ENCODE measurements around the gene FLII. TPM values are rescaled to one million over a fixed set of nuclear protein-coding genes. Genes with fewer than 3 reads are reported as not detected.

FLII gene
- total RNA-seq, 1 experiment from 2014 or later: 169 TPM

DNA sequence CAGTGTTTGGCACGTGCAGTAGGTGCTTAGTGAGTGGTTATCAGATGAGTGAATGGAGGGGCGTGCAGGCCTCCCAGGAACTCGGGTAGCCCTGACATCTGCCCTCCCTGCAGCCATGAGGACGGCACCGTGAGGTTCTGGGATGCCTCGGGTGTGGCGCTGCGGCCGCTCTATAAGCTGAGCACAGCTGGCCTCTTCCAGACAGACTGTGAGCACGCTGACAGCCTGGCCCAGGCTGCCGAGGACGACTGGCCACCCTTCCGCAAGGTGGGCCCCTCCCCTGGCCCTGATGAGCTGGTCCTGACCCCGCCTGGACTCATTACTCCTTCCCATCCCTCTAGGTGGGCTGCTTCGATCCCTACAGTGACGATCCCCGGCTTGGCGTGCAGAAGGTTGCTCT lies 22.0 kb downstream of the FLII start:
- DNase-seq (ENCODE audit: low spot score): no peak
- H3K27ac ChIP-seq (ENCODE audit: low read depth, low read length, poor library complexity, severe bottlenecking): no peak overlapping the region
- no peaks in the 10 kb centered on the region for H3K27me3 ChIP-seq (replicated peaks; ENCODE audit: insufficient read depth, low read depth, low read length, poor library complexity)
- no peak for TF ChIP-seq EZH2 (IDR thresholded peaks at IDR 0.05; ENCODE audit: borderline replicate concordance, low read depth, low read length, poor library complexity, severe bottlenecking)
- TF ChIP-seq CTCF (conservative IDR thresholded peaks at IDR 0.05; ENCODE audit: low read depth, low read length): no peak
- no peak overlapping the region for H3K4me3 ChIP-seq (ENCODE audit: low read depth, low read length, poor library complexity, severe bottlenecking)
- intact Hi-C loops (cut with micrococcal nuclease; ENCODE audit: unreplicated experiment): no loop called here
- BruUV-seq (replicated peaks): no TSS peak
- CTCF ChIA-PET: no interaction called here
- no peaks in the 10 kb centered on the region for H3K9me3 ChIP-seq (ENCODE audit: low read depth, low read length, poor library complexity, severe bottlenecking)
- H3K4me1 ChIP-seq (ENCODE audit: insufficient read depth, low read length, poor library complexity, severe bottlenecking): no peaks in the 10 kb centered on the region
- H3K36me3 ChIP-seq (ENCODE audit: insufficient read depth, low read length, poor library complexity, severe bottlenecking): peaks cover 12% of the 10 kb centered on the region
- POLR2A ChIA-PET (ENCODE audit: low non-redundant PET): no interaction called here

DNA sequence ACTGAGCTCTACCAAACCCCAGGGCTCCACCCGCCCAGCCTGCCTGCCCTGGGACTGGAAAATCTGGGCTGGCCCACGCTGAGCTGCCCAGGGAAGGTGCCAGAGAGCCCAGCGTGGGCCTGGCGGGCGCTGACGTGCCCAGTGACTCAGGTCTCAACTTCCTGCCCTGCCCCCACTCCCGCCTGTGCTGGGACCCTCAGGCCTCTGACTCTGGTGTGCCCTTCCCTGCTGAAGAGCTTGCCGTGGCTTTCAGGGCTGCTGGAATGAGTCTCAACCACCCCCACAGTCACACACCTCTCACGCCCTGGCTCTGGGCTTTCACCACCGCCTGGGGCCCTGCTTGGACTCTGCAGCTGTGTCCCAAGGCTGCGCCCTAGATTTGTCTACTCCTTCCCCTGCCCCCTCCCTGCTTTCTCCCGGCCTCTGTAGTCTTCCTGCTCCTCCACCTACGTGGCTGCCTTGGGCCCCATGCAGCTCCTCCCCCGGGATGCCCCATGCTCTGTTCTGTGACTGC lies 22.7 kb downstream of the FLII start:
- ChIA-PET POLR2A (ENCODE audit: low non-redundant PET) (no interaction called here), CTCF (interaction anchor here (0.5 kb wide), 1 partner anchor 18 kb away, joined by 5 read pairs; no protein-coding TSS in a partner anchor)
- H3K36me3 ChIP-seq (ENCODE audit: insufficient read depth, low read length, poor library complexity, severe bottlenecking): peaks cover 12% of the 10 kb centered on the region
- TF ChIP-seq EZH2 (IDR thresholded peaks at IDR 0.05; ENCODE audit: borderline replicate concordance, low read depth, low read length, poor library complexity, severe bottlenecking) (no peak), CTCF (conservative IDR thresholded peaks at IDR 0.05; ENCODE audit: low read depth, low read length) (no peak)
- H3K27ac ChIP-seq (ENCODE audit: low read depth, low read length, poor library complexity, severe bottlenecking): no peak overlapping the region
- H3K27me3 ChIP-seq (replicated peaks; ENCODE audit: insufficient read depth, low read depth, low read length, poor library complexity): no peaks in the 10 kb centered on the region
- no TSS peak for BruUV-seq (replicated peaks)
- H3K4me1 ChIP-seq (ENCODE audit: insufficient read depth, low read length, poor library complexity, severe bottlenecking): no peaks in the 10 kb centered on the region
- DNase-seq (ENCODE audit: low spot score): no peak
- no peaks in the 10 kb centered on the region for H3K9me3 ChIP-seq (ENCODE audit: low read depth, low read length, poor library complexity, severe bottlenecking)
- H3K4me3 ChIP-seq (ENCODE audit: low read depth, low read length, poor library complexity, severe bottlenecking): no peak overlapping the region
- intact Hi-C loops (cut with micrococcal nuclease; ENCODE audit: unreplicated experiment): no loop called here

DNA sequence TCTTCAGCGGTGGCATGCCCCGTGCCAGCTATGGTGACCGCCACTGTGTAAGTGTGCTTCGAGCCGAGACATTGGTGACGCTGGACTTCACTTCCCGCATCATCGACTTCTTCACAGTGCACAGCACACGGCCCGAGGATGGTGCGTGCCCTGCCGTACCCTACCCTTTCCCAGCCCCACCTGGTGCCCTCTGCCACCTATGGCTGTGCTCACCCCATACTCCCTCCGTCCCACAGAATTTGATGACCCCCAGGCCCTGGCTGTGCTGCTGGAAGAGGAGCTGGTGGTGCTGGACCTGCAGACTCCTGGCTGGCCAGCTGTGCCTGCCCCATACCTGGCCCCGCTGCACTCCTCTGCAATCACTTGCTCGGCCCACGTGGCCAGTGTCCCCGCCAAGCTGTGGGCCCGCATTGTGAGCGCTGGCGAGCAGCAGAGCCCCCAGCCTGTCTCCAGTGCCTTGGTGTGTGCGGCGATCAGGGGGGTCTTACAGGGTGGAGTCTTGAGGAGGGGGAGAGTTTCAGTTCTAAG lies 23.6 kb downstream of the FLII start:
- peaks cover 12% of the 10 kb centered on the region for H3K36me3 ChIP-seq (ENCODE audit: insufficient read depth, low read length, poor library complexity, severe bottlenecking)
- CTCF ChIA-PET: no interaction called here
- DNase-seq (ENCODE audit: low spot score): no peak
- TF ChIP-seq EZH2 (IDR thresholded peaks at IDR 0.05; ENCODE audit: borderline replicate concordance, low read depth, low read length, poor library complexity, severe bottlenecking) (no peak), CTCF (conservative IDR thresholded peaks at IDR 0.05; ENCODE audit: low read depth, low read length) (no peak)
- H3K27ac ChIP-seq (ENCODE audit: low read depth, low read length, poor library complexity, severe bottlenecking): no peak overlapping the region
- POLR2A ChIA-PET (ENCODE audit: low non-redundant PET): no interaction called here
- no peaks in the 10 kb centered on the region for H3K27me3 ChIP-seq (replicated peaks; ENCODE audit: insufficient read depth, low read depth, low read length, poor library complexity)
- intact Hi-C loops (cut with micrococcal nuclease; ENCODE audit: unreplicated experiment): no loop called here
- no TSS peak for BruUV-seq (replicated peaks)
- H3K4me3 ChIP-seq (ENCODE audit: low read depth, low read length, poor library complexity, severe bottlenecking): no peak overlapping the region
- no peaks in the 10 kb centered on the region for H3K9me3 ChIP-seq (ENCODE audit: low read depth, low read length, poor library complexity, severe bottlenecking)
- no peaks in the 10 kb centered on the region for H3K4me1 ChIP-seq (ENCODE audit: insufficient read depth, low read length, poor library complexity, severe bottlenecking)

All from A673 (cell line).